IPS-18a (cell line): ENCODE data around the gene ZEB1.

ENCODE experiments used
- H3K27ac ChIP-seq: one replicate; pipeline ENCODE4 v1.5.1; 2013; ENCODE audit warnings: low read length
- H3K27me3 ChIP-seq: one replicate; pipeline ENCODE4 v1.6.1; 2013; ENCODE audit warnings: mild to moderate bottlenecking, low read length; ENCODE audit not compliant: control insufficient read depth, insufficient read depth
- H3K36me3 ChIP-seq: one replicate; pipeline ENCODE4 v1.6.1; 2013; ENCODE audit warnings: low read depth, low read length; ENCODE audit not compliant: control insufficient read depth
- H3K4me1 ChIP-seq: one replicate; pipeline ENCODE4 v1.6.1; 2013; ENCODE audit warnings: low read depth, low read length; ENCODE audit not compliant: control insufficient read depth
- H3K4me3 ChIP-seq: one replicate; pipeline ENCODE4 v1.5.1; 2013; ENCODE audit warnings: low read length
- H3K9ac ChIP-seq: one replicate; pipeline ENCODE4 v1.6.1; 2013; ENCODE audit warnings: mild to moderate bottlenecking, low read length, moderate library complexity
- H3K9me3 ChIP-seq: one replicate; pipeline ENCODE4 v1.6.1; 2013; ENCODE audit warnings: low read depth, low read length; ENCODE audit not compliant: control insufficient read depth

The ZEB1 gene

GRCh38 chr10:31374146-31374696 lies 55.2 kb downstream of the ZEB1 start:
- Histone ChIP-seq H3K4me1 (no peaks in the 10 kb centered on the region), H3K9ac (no peak overlapping the region), H3K27me3 (no peaks in the 10 kb centered on the region), H3K4me3 (no peak overlapping the region), H3K9me3 (no peaks in the 10 kb centered on the region), H3K36me3 (no peaks in the 10 kb centered on the region), H3K27ac (no peak overlapping the region)

- Histone ChIP-seq H3K9ac (no peak overlapping the region), H3K9me3 (no peaks in the 10 kb centered on the region), H3K27me3 (no peaks in the 10 kb centered on the region), H3K27ac (no peak overlapping the region), H3K4me3 (no peak overlapping the region), H3K36me3 (no peaks in the 10 kb centered on the region), H3K4me1 (peaks cover 7% of the 10 kb centered on the region)
Measured at GRCh38 chr10:31381171-31381570, 62.2 kb downstream of the ZEB1 start.

DNA sequence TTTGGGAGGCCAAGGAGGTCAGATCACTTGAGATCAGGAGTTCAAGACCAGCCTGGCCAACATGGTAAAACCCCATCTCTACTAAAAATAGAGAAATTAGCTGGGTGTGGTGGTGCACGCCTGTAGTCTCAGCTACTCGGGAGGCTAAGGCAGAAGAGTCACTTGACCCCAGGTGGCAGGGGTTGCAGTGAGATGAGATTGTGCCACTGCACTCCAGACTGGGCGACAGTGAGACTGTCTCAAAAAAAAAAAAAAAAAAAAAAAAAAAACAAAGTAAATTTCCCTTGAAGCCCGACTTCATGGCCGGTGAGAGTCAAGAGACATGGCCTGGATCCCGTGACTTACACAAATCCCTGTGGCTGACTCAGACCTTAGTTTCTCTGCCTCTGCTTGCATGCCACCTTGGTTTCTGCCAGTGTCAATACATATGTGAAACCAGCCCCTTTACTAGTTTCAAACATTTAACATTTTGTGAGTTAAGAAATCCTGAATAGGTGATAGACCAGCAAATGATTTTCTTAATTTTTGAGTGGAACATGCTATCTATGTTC lies 62.8 kb downstream of the ZEB1 start:
- H3K27ac ChIP-seq, result no peak overlapping the region

DNA sequence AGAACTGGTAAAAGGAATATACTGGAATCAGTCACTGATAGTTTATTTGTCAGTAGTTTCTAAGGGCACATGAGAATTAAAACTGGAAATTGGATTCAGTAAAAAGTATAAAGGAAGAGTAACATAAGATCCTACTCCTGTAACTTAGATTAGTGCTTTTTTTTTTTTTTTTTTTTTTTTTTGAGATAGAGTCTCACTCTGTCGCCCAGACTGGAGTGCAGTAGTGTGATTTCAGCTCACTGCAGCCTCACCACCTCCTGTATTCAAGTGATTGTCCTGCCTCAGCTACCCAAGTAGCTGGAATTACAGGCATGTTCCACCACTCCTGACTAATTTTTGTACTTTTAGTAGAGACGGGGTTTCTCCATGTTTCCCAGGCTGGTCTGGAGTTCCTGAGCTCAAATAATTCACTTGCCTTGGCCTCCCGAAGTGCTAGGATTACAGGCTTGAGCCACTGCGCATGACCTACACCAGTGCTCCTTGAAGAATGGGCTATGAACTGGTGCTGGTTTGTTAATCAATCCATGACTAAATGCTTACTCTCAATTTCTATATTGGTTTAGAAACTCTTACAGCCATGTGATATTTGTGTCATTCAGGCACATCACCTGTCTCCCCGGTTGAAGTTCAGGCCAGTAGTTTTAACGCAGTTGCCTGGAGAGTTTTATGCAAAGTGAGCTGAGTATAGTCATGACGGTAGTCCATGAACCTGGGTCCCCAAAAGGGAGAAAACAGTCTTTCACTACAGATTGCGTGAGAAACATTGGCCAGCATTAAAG lies 65.0 kb downstream of the ZEB1 start:
- Histone ChIP-seq H3K27ac (no peak overlapping the region), H3K9me3 (no peaks in the 10 kb centered on the region), H3K9ac (no peak overlapping the region), H3K4me3 (no peak overlapping the region), H3K4me1 (peaks cover 7% of the 10 kb centered on the region), H3K27me3 (no peaks in the 10 kb centered on the region), H3K36me3 (no peaks in the 10 kb centered on the region)

More for the DNA sequence above, 62.8 kb downstream of the ZEB1 start:
- H3K27me3 ChIP-seq, result no peaks in the 10 kb centered on the region
- H3K4me3 ChIP-seq, result no peak overlapping the region
- peaks cover 7% of the 10 kb centered on the region for H3K4me1 ChIP-seq
- H3K9ac ChIP-seq, result no peak overlapping the region
- no peaks in the 10 kb centered on the region for H3K36me3 ChIP-seq
- H3K9me3 ChIP-seq, result no peaks in the 10 kb centered on the region

DNA sequence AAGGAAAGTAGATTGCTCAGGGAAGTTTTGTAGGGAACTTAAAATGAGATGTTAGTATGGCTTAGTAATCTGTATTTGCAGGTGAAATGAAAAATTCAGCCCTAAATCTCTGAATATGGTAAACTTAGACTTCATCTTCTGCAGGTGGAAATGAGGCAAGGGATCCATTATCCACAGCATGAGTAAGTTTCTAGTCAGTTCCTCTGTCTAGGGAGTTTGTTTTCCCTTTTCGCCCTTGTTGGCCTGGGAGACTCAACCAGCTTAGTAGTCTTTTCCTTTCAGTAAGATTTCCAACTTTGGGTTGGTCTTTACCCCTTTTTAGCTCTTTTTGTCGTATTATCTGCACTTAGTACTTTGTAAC lies 65.6 kb downstream of the ZEB1 start:
- Histone ChIP-seq H3K9me3 (no peaks in the 10 kb centered on the region), H3K27me3 (no peaks in the 10 kb centered on the region), H3K36me3 (no peaks in the 10 kb centered on the region), H3K27ac (no peak overlapping the region), H3K9ac (no peak overlapping the region), H3K4me3 (no peak overlapping the region), H3K4me1 (peaks cover 6% of the 10 kb centered on the region)

DNA sequence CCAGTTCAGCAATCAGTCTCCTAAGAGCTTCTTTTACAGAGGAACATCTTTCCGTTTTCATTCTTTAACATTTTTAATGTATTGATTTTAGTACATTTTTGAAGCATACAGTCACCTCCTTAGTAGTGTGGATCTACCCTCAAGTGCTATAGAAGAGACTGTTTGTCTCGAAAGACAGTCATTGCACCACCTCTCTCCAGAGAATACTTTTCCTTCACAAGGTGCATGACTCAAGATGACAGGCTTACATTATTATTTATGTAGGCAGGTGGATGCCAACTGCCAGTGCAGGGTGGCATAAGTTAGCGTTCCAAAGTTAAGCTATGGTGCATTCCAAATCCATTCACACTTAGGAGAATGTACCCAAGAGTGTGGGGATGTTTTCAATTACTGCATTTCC lies 71.8 kb downstream of the ZEB1 start:
- no peak overlapping the region for H3K4me3 ChIP-seq
- no peak overlapping the region for H3K9ac ChIP-seq
- no peaks in the 10 kb centered on the region for H3K9me3 ChIP-seq
- H3K4me1 ChIP-seq, result peaks cover 13% of the 10 kb centered on the region
- H3K27ac ChIP-seq, result no peak overlapping the region
- no peaks in the 10 kb centered on the region for H3K36me3 ChIP-seq
- H3K27me3 ChIP-seq, result no peaks in the 10 kb centered on the region

DNA sequence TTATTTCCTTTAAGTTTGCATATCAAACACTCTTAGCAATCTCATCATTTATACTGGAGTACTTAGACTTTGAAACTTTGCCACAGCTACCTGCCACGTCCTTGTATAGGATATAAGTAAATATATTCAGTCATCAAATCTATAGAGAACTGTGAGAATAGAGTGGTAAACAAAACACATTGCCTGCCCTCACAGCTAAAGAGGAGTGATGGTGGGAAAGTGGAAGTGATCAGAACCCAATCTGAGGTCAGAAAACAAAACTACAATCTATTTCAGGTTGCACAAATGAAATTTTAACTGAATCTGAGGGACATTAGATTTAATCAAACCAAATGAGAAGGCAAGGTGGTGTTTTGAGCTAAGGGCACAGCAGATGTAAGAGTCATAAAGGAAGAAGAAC lies 74.8 kb downstream of the ZEB1 start:
- Histone ChIP-seq H3K9me3 (no peaks in the 10 kb centered on the region), H3K27me3 (no peaks in the 10 kb centered on the region), H3K36me3 (no peaks in the 10 kb centered on the region), H3K4me3 (no peak overlapping the region), H3K27ac (no peak overlapping the region), H3K4me1 (peaks cover 13% of the 10 kb centered on the region), H3K9ac (no peak overlapping the region)

DNA sequence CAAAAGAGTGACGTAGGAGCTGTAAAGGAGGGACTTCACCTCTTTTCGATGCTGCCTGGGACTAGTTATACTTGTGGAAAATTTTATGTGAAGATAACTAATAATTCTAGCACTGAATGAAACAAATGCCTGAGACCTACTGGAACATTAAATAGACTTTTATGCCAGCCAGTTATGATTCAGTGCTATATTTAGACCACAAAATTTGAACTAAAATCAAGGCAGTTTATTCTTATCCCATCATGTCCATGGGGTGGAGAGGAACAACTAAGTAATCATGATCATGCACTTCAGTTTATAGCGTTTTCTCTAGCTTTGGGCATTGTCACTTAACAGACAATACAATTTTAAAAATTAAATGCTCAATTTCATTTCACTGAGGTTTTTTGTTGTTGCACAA lies 76.7 kb downstream of the ZEB1 start:
- Histone ChIP-seq H3K27ac (no peak overlapping the region), H3K27me3 (no peaks in the 10 kb centered on the region), H3K4me1 (peaks cover 11% of the 10 kb centered on the region), H3K36me3 (no peaks in the 10 kb centered on the region), H3K4me3 (no peak overlapping the region), H3K9me3 (no peaks in the 10 kb centered on the region), H3K9ac (no peak overlapping the region)

- Histone ChIP-seq H3K4me1 (peaks cover 11% of the 10 kb centered on the region), H3K27me3 (no peaks in the 10 kb centered on the region), H3K27ac (no peak overlapping the region), H3K4me3 (no peak overlapping the region), H3K9ac (no peak overlapping the region), H3K9me3 (no peaks in the 10 kb centered on the region), H3K36me3 (no peaks in the 10 kb centered on the region)
Measured at GRCh38 chr10:31396376-31396775, 77.4 kb downstream of the ZEB1 start.

- H3K4me1 ChIP-seq, result peaks cover 7% of the 10 kb centered on the region
- H3K4me3 ChIP-seq, result no peak overlapping the region
- no peaks in the 10 kb centered on the region for H3K36me3 ChIP-seq
- H3K9ac ChIP-seq, result no peak overlapping the region
- no peaks in the 10 kb centered on the region for H3K27me3 ChIP-seq
- no peaks in the 10 kb centered on the region for H3K9me3 ChIP-seq
- H3K27ac ChIP-seq, result no peak overlapping the region
Measured at GRCh38 chr10:31397852-31398251, 78.8 kb downstream of the ZEB1 start.

DNA sequence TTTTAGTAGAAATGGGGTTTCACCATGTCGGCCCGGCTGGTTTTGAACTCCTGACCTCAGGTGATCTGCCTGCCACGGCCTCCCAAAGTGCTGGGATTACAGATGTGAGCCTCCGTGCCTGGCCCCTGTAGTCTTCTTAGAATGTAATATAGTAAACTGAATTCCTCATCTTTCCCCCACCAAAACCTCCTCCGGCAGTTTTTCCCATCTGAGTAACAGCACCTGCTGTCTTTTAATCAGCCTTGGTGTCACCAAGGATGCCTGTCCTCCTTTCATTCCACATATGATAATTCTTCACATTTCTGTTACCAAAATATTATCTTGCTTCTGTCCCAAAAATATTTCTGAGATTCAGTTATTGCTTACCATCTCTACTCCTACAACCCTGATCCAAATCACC lies 80.2 kb downstream of the ZEB1 start:
- Histone ChIP-seq H3K36me3 (no peaks in the 10 kb centered on the region), H3K27ac (no peak overlapping the region), H3K4me1 (peaks cover 7% of the 10 kb centered on the region), H3K9me3 (no peaks in the 10 kb centered on the region), H3K4me3 (no peak overlapping the region), H3K27me3 (no peaks in the 10 kb centered on the region), H3K9ac (no peak overlapping the region)

- H3K4me1 ChIP-seq, result peaks cover 7% of the 10 kb centered on the region
- no peaks in the 10 kb centered on the region for H3K27me3 ChIP-seq
- no peak overlapping the region for H3K4me3 ChIP-seq
- no peak overlapping the region for H3K9ac ChIP-seq
- H3K36me3 ChIP-seq, result no peaks in the 10 kb centered on the region
- no peak overlapping the region for H3K27ac ChIP-seq
- H3K9me3 ChIP-seq, result no peaks in the 10 kb centered on the region
Measured at GRCh38 chr10:31399631-31400030, 80.6 kb downstream of the ZEB1 start.
